CD4-positive, alpha-beta T cell treated with Interleukin-6 for 4 hours (primary cell): Measurements from ENCODE around the gene PFKP.
"Not testable (repeated sequence)": the region's sequence is repeated elsewhere in the genome, so short reads cannot be mapped to it uniquely, and the experiment has no call there.

Source experiments
- DNase-seq: peaks from one replicate; pipeline ENCODE4 v3.0.0-alpha.2; 2020; ENCODE audit warnings: mixed read lengths

PFKP gene

DNA sequence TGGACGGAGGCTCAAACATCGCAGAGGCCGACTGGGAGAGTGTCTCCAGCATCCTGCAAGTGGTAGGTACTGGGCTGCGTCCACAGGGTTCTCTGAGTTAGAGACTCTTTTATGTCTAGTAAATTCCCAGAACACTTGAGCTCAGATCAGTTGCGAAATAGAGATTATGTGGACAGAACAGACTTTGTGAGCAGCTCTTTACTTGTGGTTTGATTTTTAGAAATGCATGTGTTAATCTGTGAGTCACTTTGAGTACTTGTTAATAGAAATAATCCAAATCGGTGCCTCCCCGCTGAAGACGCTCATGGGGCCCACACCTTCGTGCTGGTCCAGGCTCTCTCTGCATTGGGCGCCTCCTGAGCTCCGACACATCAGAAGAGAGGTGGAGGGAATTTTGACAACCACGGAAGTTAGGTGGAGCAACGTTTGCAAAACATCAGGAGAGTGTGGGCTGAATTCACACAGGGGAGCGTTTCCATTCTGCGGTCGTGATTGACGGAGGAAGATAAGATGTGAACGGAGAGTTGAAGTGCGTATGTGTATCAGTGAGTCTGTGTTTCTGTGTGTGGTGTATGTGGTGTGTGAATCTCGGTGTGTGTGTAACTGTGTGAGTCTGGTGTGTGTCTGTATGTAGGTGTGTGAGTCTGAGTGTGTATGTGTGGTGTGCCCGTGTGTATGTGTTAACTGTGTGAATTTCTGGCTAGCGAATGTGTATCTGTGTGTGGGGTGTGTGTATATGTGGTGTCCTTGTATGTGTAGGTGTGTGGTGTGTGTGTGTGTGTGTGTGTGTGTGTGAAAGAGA is 32.1 kb downstream of the PFKP start:
- DNase-seq: no peak

DNA sequence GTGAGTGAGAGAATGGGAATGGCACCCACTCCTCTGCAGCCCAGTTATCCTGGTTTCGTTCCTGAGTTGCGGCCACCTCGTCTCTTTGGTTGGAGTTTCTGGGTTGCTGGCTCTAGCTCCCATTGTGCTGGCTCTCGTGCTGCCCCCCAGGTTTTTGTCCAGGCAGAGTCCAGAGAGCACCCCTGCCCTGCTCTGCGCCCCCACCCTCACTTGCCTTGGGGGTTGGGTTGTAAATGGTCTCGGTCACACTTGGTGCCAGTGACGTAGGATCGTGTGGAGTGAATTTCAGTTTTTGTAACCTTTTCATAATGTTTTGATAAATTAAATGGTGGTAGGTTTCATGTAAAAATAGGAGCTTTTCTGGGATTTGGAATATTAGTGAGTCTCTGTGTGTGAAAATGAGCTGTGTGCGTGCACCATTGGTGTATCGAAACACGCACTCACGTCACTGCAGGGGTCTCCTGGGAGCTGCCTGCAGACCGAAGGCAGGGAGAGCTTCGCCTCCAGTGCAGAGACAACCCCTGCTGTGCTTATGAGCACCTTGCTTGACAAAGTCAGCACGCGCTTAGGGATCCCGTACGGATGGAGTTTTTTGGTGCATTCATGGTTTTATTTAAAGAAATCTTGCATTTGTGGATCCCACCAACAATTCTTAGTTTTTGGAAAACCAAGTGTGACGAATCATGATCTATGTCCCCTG is 32.9 kb downstream of the PFKP start:
- DNase-seq: no peak

- DNase-seq: no peak
Observed at GRCh38 chr10:3100856-3101640, 33.7 kb downstream of the PFKP start.

DNA sequence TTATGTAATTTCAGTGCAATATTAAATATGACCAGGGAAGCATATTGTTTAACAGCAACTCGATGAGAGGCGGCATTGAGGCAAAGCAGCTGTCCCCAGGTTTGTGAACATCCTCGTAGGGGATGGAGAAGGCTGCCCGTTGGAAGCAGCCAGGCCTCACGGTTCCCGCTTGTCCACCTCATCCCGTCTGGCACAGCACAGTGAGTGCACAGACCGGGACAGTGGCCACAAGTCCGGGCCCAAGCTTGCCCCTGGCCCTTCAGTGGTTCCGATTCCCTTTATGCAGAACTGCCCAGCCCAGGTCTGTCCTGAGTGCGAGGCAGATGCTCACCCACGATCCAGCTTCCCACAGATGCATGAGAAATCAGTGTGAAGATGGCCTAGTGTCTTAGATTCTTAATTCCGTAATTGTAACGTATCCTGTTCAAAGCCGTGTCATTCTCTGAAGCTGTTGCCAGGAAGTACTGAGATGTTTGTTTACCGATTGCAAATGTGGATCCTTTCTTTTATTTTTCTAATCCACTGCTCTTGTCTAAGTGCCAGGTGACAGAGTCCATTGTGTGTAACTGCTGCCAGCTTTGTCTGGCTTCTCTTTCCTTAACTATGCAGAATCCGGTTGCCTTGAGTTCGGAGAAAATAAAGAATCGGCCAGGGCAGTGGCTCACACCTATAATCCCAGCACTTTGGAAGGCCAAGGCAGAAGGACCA is 35.5 kb downstream of the PFKP start:
- no peak for DNase-seq

- DNase-seq: no peak
Observed at GRCh38 chr10:3103646-3104045, 36.3 kb downstream of the PFKP start.

- DNase-seq: no peak
Observed at GRCh38 chr10:3104251-3104918, 37.0 kb downstream of the PFKP start.

DNA sequence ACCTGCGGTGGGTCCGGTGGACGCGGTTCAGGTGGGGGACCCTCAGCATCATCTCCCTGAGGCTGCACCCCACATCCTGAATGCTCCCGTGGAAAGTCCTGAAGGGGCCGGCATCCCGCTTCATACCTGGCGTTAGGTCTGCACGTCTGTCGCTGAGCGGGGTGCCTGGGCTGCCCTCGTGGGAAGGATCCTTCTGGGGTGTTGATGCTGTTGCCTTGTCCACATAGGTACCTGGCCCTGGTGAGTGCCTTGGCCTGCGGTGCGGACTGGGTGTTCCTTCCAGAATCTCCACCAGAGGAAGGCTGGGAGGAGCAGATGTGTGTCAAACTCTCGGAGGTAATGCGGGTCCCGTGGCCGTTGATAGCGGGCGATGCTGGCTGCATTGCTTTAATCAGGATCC is 37.8 kb downstream of the PFKP start:
- no peak for DNase-seq

- no peak for DNase-seq
Observed at GRCh38 chr10:3105905-3106304, 38.6 kb downstream of the PFKP start.

GRCh38 chr10:3106328-3106727 is 39.0 kb downstream of the PFKP start:
- not testable (repeated sequence) for DNase-seq

DNA sequence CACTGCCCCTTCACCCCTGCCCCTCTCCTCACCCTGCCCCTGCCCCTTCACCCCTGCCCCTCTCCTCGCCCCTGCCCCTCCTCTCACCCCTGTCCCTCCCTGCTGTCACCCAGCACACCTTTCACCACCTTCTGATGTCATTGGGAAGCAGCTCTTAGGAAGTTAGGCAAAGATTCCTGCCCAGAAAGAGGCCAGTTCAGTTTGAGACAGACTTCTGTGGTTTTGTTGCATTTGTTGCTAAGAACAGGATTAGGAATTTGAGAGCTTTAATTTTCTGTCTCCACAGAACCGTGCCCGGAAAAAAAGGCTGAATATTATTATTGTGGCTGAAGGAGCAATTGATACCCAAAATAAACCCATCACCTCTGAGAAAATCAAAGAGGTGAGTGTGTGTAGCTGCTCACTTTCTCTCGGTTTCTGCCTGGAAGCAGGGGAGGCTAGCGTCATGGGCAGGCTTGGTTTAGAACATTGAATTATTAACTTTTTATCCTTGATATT is 39.6 kb downstream of the PFKP start:
- DNase-seq: no peak

DNA sequence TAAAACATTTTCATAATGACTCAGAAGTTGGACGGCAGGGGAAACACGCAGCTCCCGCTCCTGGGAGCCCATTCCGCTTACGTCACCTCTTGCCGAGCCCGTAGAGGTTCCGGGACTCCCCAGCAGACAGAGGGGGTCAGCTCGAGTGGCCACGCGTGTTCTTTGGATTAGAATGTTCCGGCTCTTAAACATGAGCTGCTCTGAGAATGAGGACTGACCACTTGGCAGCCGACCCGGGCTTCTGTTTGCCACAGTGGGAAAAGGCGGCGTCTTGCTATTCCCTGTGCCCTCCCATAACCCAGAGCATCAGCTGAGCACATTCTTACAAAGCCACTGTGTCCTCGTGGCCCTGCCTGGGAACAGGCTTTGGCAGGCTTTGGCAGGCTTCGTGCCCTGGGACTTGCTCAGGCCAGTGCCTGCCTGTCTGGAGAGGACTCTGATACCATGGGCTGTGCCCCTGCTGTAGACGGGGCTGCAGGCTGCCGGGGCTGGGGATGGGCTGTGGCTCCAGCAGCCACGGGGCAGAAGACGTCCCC is 40.1 kb downstream of the PFKP start:
- no peak for DNase-seq

- no peak for DNase-seq
Observed at GRCh38 chr10:3108033-3108432, 40.7 kb downstream of the PFKP start.

DNA sequence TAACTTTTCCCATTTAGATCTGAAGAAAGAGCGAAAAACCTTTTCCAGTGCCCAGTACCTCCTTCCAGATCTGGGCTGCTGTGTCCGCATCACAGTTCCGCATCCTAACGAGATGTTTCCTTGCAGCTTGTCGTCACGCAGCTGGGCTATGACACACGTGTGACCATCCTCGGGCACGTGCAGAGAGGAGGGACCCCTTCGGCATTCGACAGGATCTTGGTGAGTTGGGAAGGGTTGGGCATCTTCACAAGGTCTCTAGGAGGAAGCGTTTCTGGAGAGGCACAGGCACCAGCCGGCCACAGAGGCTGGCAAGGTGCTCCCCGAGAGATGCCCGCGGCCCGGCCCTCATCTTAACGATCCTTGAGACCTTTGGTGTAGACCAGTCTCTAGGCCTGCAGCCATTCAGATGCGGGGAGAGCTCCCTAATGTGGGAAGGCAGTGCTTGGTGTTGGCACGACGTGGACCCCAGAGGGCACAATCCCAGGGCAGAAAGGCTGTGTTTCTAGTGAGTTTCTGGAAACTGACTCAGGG is 41.3 kb downstream of the PFKP start:
- no peak for DNase-seq

- no peak for DNase-seq
Observed at GRCh38 chr10:3109196-3109595, 41.8 kb downstream of the PFKP start.

DNA sequence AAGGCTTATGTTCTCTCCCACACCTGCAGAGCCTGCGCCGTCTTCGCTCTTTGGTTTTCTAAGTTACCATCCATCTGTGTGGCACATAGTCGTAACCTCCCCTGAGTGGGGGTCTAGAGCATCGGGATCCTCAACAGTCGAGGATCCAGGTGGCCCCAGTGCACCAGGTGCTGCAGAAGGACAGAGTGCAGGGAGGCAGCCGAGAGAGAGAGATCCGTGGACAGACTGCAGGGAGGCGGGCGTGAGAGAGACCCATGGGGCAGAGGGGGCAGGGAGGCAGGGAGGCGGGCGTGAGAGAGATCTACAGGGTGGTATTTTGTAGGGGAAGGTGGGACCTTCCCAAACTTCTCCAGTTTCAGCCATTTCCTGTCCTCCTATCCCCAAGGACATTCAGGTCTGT is 42.3 kb downstream of the PFKP start:
- no peak for DNase-seq

DNA sequence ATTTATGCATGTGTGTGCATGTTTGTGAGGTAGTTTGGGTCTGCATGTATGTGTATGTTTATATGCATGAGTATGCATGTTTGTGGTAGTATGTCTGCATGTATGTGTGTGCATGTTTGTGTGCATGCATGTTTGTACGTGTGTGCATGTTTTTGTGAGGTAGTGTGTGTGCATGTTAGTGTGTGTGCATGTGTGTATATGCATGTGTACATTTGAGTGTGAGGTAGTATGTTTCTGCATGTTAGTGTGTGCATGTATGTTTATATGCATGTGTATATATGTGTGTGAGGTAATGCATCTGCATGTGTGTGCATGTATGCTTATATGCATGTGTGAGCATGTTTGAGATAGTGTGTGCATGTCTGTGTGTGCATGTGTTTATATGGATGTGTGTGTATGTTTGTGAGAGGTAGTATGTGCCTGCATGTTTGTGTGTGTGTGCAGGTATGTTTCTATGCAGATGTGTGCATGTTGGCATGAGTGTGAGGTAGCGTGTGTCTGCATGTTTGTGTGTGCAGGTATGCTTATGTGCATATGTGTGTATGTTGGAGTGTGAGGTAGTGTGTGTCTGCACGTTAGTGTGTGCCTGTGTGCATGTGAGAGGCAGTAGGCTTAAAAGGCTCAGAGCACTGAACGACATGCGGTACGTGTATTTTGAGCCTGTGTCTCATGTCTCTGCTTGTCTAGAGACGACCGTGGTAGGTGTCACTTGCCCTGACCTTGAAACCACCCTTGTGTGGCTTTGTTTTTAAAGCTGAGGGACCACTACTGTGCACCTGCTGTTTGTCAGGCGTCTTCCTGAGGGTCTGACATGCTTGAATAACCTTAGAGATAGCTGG is 43.7 kb downstream of the PFKP start:
- DNase-seq: no peak

DNA sequence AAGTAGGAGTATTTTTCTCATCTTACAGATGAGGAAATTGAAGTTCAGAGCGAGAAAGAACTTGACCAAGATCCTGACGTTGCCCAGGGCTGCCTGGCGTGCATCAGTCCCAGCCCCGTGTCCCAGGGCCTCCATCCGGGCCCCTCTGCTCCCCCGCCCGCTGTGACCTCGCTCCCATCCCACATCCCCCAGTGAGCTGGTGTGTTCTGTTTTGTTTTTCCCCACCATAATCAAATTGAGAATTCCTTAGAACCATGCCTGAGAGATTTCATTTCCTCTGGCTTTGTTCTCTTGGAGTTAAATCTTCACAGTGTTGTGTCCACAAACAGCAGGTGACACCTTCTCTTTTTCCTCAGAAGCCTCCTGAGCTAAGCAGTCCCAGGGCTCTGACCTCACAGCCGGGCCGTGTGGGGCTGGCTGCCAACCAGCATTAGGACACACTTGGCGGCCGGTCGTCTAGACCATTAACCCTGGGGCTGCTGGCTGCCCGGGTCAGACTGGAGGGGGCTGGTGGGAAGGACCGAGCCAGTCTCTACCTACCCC is 44.3 kb downstream of the PFKP start:
- no peak for DNase-seq

DNA sequence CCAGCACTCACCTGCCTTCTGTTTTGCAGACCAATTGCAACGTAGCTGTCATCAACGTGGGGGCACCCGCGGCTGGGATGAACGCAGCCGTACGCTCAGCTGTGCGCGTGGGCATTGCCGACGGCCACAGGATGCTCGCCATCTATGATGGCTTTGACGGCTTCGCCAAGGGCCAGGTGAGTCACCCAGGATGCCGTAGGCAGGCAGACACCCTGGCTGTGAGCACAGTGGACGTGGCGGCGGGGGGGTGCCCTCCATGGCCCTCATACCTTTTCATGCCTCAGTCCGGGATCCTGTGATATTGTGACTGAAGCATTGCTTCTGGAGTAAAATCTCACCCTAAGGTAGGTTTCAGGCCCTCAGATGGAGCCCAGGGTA is 46.0 kb downstream of the PFKP start:
- no peak for DNase-seq

DNA sequence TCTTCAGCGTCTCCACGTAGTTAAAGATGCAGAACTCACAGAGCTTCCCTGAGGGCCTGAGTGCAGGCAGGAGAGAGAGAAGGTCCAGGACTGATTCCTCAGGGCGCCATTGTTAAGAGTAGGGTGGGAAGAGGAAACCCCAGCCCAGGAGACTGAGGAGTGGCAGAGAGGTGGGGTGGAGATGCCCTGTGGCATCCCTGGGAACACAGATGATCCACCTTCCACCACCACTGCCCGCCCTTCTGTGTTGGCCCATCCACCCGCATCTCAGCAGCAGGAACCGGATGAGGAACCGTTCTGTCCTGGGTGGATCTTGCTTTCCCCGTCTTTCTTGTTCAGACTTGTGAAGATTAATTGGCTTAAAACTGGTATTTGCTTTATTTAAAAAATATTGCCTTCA is 48.3 kb downstream of the PFKP start:
- DNase-seq: no peak

- DNase-seq: no peak
Observed at GRCh38 chr10:3116508-3117100, 49.3 kb downstream of the PFKP start.
